GM18526 (cell line): ENCODE measurements around the gene GDF3.

ENCODE experiments used
- POLR2A ChIP-seq: IDR thresholded peaks from 3 replicates; pipeline ENCODE4 v1.6.1; 2011; ENCODE audit not compliant: insufficient read length; ENCODE audit errors: extremely low read depth

The GDF3 gene

GRCh38 chr12:7695566-7696197 lies at the start of gene GDF3:
TSS of gene GDF3 (minus strand) at chr12:7695775. CDS start at chr12:7695728, 47 bp downstream.
- no peak for TF ChIP-seq POLR2A

- no peak for TF ChIP-seq POLR2A
Measured at GRCh38 chr12:7732993-7733392, 37.4 kb upstream of the GDF3 start.

DNA sequence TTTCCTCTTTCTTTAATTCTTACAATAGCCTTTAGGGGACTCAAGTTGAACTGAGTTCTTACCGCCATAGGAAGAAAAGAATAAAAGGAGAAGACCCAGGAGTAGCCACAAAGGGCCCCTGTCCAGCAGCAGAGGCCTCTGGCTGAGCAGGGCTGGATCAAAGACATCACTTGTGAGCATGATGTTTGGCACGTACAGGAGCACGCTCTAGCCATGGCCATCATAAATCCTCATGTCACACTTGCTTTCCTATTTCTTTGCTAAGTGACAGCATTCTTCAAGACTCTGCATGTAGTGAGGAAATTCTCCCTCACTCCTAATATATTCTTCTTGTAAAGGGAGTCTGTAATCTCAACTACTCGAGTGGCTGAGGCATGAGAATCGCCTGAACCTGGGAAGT lies 35.9 kb upstream of the GDF3 start:
- no peak for TF ChIP-seq POLR2A

GRCh38 chr12:7729746-7730145 lies 34.2 kb upstream of the GDF3 start:
- no peak for TF ChIP-seq POLR2A

GRCh38 chr12:7723926-7724325 lies 28.4 kb upstream of the GDF3 start:
- no peak for TF ChIP-seq POLR2A

GRCh38 chr12:7719946-7720730 lies 24.6 kb upstream of the GDF3 start:
- TF ChIP-seq POLR2A: no peak

- no peak for TF ChIP-seq POLR2A
Measured at GRCh38 chr12:7716381-7716780, 20.8 kb upstream of the GDF3 start.

GRCh38 chr12:7712841-7713442 lies 17.4 kb upstream of the GDF3 start:
- TF ChIP-seq POLR2A: no peak

DNA sequence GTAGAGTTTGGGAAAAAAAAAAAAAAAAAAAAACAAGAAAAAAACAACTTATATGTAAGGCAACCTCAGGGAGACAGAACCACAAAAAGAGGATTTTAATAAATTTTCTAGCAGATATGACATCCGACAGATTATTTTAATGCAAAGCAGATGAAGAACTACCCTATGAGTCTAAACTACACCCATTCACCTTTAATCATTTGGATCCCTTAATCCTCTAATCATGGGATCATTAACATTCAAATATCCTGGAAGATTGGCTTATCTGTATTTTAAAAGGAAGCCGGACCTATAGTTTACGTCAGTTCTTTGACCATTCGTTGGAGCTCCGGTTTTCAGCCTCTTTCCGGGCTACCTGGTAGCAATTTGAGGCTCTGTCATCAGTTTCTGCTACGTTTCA lies 15.6 kb upstream of the GDF3 start, which contains the start of gene DPPA3:
Gene DPPA3 (plus strand): TSS at position 301 of the 400 bp plus-strand sequence. CDS start 138 bp downstream, outside the sequence.
- TF ChIP-seq POLR2A: no peak

GRCh38 chr12:7709969-7710675 lies 14.5 kb upstream of the GDF3 start:
- no peak for TF ChIP-seq POLR2A

DNA sequence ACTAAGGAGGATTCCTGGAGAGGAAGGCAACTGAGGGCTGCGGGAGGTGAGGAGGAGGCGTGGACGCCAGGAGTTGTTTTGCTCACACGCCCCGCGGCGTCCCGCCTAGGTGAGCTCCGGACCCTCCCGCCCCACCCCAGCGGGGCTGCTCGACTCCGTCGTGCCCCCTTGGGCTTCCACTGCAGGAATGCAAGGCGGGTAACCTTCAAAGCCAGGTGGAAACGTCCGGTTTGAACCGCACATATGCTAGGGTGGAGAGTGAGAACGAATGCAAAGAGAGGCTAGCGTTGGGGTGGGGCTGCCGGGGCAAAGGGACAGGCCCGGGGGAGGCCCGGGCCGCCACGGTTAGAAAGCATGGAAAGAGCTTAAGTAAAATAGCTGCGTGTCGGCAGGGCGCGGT lies 10.3 kb upstream of the GDF3 start:
- TF ChIP-seq POLR2A: no peak

DNA sequence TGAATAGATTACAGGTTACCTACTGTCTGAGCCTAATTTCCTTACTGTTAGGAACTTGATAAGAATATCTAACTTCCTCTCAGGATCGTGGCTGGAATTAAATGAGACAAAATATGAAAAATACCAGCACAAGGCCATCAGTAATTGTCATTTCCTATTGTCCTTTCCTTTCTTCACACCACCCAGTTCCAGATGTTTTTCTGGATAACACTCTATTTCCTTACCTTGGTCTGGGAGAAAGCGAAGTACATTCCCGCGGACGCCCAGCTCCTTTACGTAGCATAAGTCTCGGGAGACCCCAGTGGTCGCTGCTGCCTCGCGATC lies 376 bp downstream of the GDF3 start:
- TF ChIP-seq POLR2A: no peak

DNA sequence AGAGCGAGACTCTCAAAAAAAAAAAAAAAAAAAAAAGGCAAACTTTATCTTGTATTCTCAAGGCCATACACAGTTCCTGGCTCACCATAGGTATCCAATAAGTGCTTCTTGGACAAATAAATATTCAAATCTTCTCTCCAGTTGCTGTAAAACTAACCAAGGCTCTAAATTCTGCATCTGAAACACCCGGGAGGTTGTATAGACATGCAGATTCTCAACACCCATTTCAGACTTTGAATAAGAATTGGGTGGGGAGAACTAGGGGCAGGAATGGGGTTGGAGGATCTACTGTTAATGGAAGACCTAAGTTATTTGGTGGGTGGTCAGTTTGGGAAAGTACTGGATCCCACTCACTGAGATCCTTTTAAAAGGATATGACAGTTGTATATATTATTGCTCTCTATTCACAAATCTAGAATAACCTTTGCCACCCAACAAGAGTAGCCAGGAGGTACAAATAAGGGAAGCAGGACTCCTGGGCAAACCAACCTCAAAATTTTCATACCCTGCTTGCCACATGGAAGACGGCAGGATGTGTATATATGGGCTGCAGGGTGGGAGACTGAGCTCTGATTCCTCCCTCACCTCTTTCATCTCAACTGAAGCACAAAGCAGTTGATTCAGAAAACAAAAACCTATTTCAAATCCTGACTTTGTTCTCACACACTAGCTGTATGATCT lies 879 bp downstream of the GDF3 start:
- TF ChIP-seq POLR2A: no peak

DNA sequence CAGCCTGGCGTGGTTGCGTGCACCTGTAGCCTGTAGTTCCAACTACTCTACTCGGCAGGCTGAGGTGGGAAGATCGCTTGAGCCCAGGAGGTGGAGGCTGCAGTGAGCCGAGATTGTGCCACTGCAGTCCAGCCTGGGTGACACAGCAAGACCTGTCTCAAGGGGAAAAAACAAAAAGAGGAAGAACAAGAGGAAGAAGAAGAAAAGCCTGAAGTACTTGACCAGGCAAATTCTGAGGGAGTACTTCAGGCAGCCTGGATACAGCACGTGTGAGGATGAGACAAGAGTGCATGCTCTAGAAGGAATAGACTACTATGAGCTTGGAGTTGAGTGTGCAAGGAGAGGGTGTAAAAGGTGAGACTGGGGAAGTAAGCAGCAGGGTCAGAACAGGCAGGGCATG lies 1.8 kb downstream of the GDF3 start:
- no peak for TF ChIP-seq POLR2A

DNA sequence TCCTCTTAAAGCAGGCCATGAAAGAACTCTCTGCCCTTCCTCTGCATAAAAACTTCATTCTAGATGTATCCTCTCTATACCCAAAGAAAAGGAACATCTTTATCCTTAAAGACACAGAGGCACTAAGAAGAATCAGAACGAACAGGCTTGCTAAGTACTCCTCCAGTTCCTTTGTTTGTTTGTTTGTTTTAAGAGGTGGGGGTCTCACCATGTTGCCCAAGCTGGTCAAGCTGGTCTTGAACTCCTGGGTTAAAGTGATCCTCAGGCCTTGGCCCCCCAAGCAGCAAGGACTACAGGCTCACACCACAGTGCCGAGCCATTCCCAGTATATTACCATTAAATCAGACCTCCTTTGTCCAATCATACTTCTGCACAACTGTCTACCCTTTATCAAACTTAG lies 14.0 kb downstream of the GDF3 start:
- no peak for TF ChIP-seq POLR2A

DNA sequence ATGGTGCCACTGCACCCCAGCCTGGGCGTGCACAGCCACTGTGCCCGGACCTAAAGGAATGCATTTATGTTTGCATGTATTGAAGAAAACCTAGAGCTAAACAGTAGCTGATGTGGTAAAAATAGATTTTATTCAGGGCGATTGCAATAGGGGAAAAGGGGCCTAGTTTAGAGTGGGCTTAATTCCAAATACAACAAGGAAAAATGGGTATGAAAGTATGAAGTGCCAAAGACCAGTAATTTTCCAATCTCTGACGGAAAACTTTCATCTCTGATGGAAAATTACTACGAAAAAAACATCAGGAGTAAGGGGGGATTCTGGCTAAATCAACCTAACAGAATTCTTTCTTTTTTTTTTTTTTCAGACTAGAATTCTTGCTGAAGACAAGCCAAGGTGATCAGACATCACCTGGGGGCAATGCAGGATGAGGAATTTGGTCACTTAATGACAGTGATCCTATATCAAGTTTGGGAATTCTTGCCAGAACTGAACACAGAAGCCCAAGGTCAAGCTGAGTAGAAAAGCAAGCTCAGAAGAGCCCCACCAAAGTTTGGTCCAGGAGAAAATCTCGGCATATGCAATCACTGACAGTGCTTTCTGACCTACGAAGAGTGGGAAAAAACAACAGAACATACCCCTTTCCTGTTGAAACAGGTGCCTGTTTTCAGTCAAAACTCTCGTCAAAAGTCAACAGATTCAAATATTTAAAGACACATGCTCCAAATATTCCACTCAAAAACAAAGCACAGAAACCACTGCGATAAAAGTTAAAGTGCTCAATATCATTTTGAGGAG lies 16.1 kb downstream of the GDF3 start:
- TF ChIP-seq POLR2A: no peak
